Duodenal mucosa (tissue), 2 donors: ENCODE data around the gene XK.

Source experiments
- H3K27ac ChIP-seq: one replicate; pipeline ENCODE4 v1.7.0; 2013; ENCODE audit warnings: low read depth, low read length
- H3K27me3 ChIP-seq, 2 donors: one replicate each; pipeline ENCODE4 v1.7.0; 2013; ENCODE audit warnings: low read length in 2 of 2, control low read depth in 1 of 2; ENCODE audit not compliant: insufficient read depth in 2 of 2, control insufficient read depth in 1 of 2
- H3K36me3 ChIP-seq, 2 donors: one replicate each; pipeline ENCODE4 v1.7.0; 2013; ENCODE audit warnings: low read length in 2 of 2, control low read depth in 1 of 2; ENCODE audit not compliant: insufficient read depth in 2 of 2, control insufficient read depth in 1 of 2
- H3K4me1 ChIP-seq, 2 donors: one replicate each; pipeline ENCODE4 v1.7.0; 2013; ENCODE audit warnings: low read length in 2 of 2, control low read depth in 1 of 2; ENCODE audit not compliant: insufficient read depth in 2 of 2, control insufficient read depth in 1 of 2
- H3K4me3 ChIP-seq, 2 donors: one replicate each; pipeline ENCODE4 v1.7.0; 2013; ENCODE audit warnings: low read length in 2 of 2, low read depth in 1 of 2
- H3K9ac ChIP-seq, 2 donors: one replicate each; pipeline ENCODE4 v1.7.0; 2013; ENCODE audit warnings: low read length in 2 of 2, low read depth in 1 of 2
- H3K9me3 ChIP-seq, 2 donors: one replicate each; pipeline ENCODE4 v1.7.0; 2013; ENCODE audit warnings: low read length in 2 of 2, control low read depth in 1 of 2; ENCODE audit not compliant: control insufficient read depth in 1 of 2

Gene XK

GRCh38 chrX:37746951-37747350 lies 61.4 kb downstream of the XK start:
- H3K27ac ChIP-seq, result no peak overlapping the region
- H3K36me3 ChIP-seq, result no peaks in the 10 kb centered on the region
- no peaks in the 10 kb centered on the region for H3K4me1 ChIP-seq
- no peaks in the 10 kb centered on the region for H3K27me3 ChIP-seq
- no peaks in the 10 kb centered on the region for H3K9me3 ChIP-seq
- H3K9ac ChIP-seq, result no peak overlapping the region
- H3K4me3 ChIP-seq, result no peak overlapping the region

- no peaks in the 10 kb centered on the region for H3K9me3 ChIP-seq
- no peaks in the 10 kb centered on the region for H3K27me3 ChIP-seq
- H3K4me3 ChIP-seq, result no peak overlapping the region
- no peaks in the 10 kb centered on the region for H3K36me3 ChIP-seq
- no peak overlapping the region for H3K9ac ChIP-seq
- H3K27ac ChIP-seq, result no peak overlapping the region
- H3K4me1 ChIP-seq, result no peaks in the 10 kb centered on the region
Measured at GRCh38 chrX:37752281-37752680, 66.7 kb downstream of the XK start.

GRCh38 chrX:37752936-37753335 lies 67.3 kb downstream of the XK start:
- H3K9ac ChIP-seq, result no peak overlapping the region
- no peaks in the 10 kb centered on the region for H3K36me3 ChIP-seq
- no peak overlapping the region for H3K27ac ChIP-seq
- H3K4me1 ChIP-seq, result no peaks in the 10 kb centered on the region
- no peaks in the 10 kb centered on the region for H3K9me3 ChIP-seq
- no peak overlapping the region for H3K4me3 ChIP-seq
- no peaks in the 10 kb centered on the region for H3K27me3 ChIP-seq

- no peak overlapping the region for H3K27ac ChIP-seq
- H3K9me3 ChIP-seq, result no peaks in the 10 kb centered on the region
- no peak overlapping the region for H3K4me3 ChIP-seq
- H3K9ac ChIP-seq, result no peak overlapping the region
- H3K36me3 ChIP-seq, result no peaks in the 10 kb centered on the region
- no peaks in the 10 kb centered on the region for H3K27me3 ChIP-seq
- no peaks in the 10 kb centered on the region for H3K4me1 ChIP-seq
Measured at GRCh38 chrX:37753384-37753783, 67.8 kb downstream of the XK start.

- Histone ChIP-seq H3K9ac (no peak overlapping the region), H3K9me3 (no peaks in the 10 kb centered on the region), H3K4me3 (no peak overlapping the region), H3K27ac (no peak overlapping the region), H3K27me3 (no peaks in the 10 kb centered on the region), H3K4me1 (no peaks in the 10 kb centered on the region), H3K36me3 (no peaks in the 10 kb centered on the region)
Measured at GRCh38 chrX:37754516-37754915, 68.9 kb downstream of the XK start.

- H3K9ac ChIP-seq, result no peak overlapping the region
- H3K9me3 ChIP-seq, result no peaks in the 10 kb centered on the region
- no peaks in the 10 kb centered on the region for H3K36me3 ChIP-seq
- H3K4me3 ChIP-seq, result no peak overlapping the region
- H3K4me1 ChIP-seq, result no peaks in the 10 kb centered on the region
- no peaks in the 10 kb centered on the region for H3K27me3 ChIP-seq
- H3K27ac ChIP-seq, result no peak overlapping the region
Measured at GRCh38 chrX:37755025-37755424, 69.4 kb downstream of the XK start.

GRCh38 chrX:37757082-37757481 lies 71.5 kb downstream of the XK start:
- H3K27ac ChIP-seq, result no peak overlapping the region
- H3K4me3 ChIP-seq, result no peak overlapping the region
- no peak overlapping the region for H3K9ac ChIP-seq
- H3K4me1 ChIP-seq, result no peaks in the 10 kb centered on the region
- H3K27me3 ChIP-seq, result no peaks in the 10 kb centered on the region
- no peaks in the 10 kb centered on the region for H3K36me3 ChIP-seq
- H3K9me3 ChIP-seq, result no peaks in the 10 kb centered on the region

GRCh38 chrX:37759351-37759750 lies 73.8 kb downstream of the XK start:
- no peaks in the 10 kb centered on the region for H3K27me3 ChIP-seq
- no peaks in the 10 kb centered on the region for H3K4me1 ChIP-seq
- H3K9me3 ChIP-seq, result no peaks in the 10 kb centered on the region
- no peak overlapping the region for H3K27ac ChIP-seq
- no peak overlapping the region for H3K9ac ChIP-seq
- H3K36me3 ChIP-seq, result no peaks in the 10 kb centered on the region
- no peak overlapping the region for H3K4me3 ChIP-seq

- Histone ChIP-seq H3K4me3 (no peak overlapping the region), H3K4me1 (no peaks in the 10 kb centered on the region), H3K36me3 (no peaks in the 10 kb centered on the region), H3K27me3 (no peaks in the 10 kb centered on the region), H3K9me3 (no peaks in the 10 kb centered on the region), H3K9ac (no peak overlapping the region), H3K27ac (no peak overlapping the region)
Measured at GRCh38 chrX:37759878-37760418, 74.4 kb downstream of the XK start.

- Histone ChIP-seq H3K27ac (no peak overlapping the region), H3K36me3 (no peaks in the 10 kb centered on the region), H3K4me1 (no peaks in the 10 kb centered on the region), H3K9me3 (no peaks in the 10 kb centered on the region), H3K4me3 (no peak overlapping the region), H3K27me3 (no peaks in the 10 kb centered on the region), H3K9ac (no peak overlapping the region)
Measured at GRCh38 chrX:37763400-37763799, 77.8 kb downstream of the XK start.

- Histone ChIP-seq H3K4me3 (no peak overlapping the region), H3K4me1 (no peaks in the 10 kb centered on the region), H3K27ac (no peak overlapping the region), H3K36me3 (no peaks in the 10 kb centered on the region), H3K27me3 (no peaks in the 10 kb centered on the region), H3K9me3 (no peaks in the 10 kb centered on the region), H3K9ac (no peak overlapping the region)
Measured at GRCh38 chrX:37765507-37765906, 79.9 kb downstream of the XK start.
